Right atrium auricular region (tissue), 2 donors: ENCODE data around the gene LTBP2. TPM values are rescaled to one million over a fixed set of nuclear protein-coding genes. Genes with fewer than 3 reads are reported as not detected.

Experiments
- DNase-seq: peaks from one replicate; pipeline ENCODE4 v3.0.0-alpha.2; 2019; ENCODE audit warnings: low spot score
- H3K27ac ChIP-seq, 2 donors: fragments of 200-600 bp; sonication (generic); 1 replicate in 1 of 2; 2 replicates in 1 of 2; pipeline ENCODE4 v1.5.1; 2016 to 2019
- H3K27me3 ChIP-seq, 2 donors: fragments of 200-600 bp; sonication (generic); one replicate each; pipeline versions ENCODE4 v1.5.1 to v1.6.0; 2017 to 2019
- H3K36me3 ChIP-seq: fragments of 200-600 bp; sonication (generic); one replicate; pipeline ENCODE4 v1.5.1; 2016
- H3K4me1 ChIP-seq, 2 donors: fragments of 200-600 bp; sonication (generic); one replicate each; pipeline versions ENCODE4 v1.5.1 to v1.6.0; 2017 to 2019
- H3K4me3 ChIP-seq, 2 donors: fragments of 200-600 bp; sonication (generic); 1 replicate in 1 of 2; 2 replicates in 1 of 2; pipeline ENCODE4 v1.5.1; 2017 to 2019; ENCODE audit warnings: mild to moderate bottlenecking in 1 of 2, moderate library complexity in 1 of 2
- H3K9me3 ChIP-seq, 2 donors: fragments of 200-600 bp; sonication (generic); one replicate each; pipeline ENCODE4 v1.5.1; 2019
- CTCF ChIP-seq, 2 donors: fragments of 200-600 bp; sonication (generic); IDR thresholded peaks; one replicate each; pipeline ENCODE4 v1.5.1; 2019; ENCODE audit warnings: antibody characterized with exemption in 2 of 2
- total RNA-seq, 2 donors: library from RNA; depleted of rRNA; stranded (reverse); fragments of >200 nt; gene quantifications; one replicate each; pipeline ENCODE4 v1.1.0, GENCODE V29; 2016

LTBP2 gene
- total RNA-seq, 2 donors from 2014 or later = 32.1 to 102 TPM

DNA sequence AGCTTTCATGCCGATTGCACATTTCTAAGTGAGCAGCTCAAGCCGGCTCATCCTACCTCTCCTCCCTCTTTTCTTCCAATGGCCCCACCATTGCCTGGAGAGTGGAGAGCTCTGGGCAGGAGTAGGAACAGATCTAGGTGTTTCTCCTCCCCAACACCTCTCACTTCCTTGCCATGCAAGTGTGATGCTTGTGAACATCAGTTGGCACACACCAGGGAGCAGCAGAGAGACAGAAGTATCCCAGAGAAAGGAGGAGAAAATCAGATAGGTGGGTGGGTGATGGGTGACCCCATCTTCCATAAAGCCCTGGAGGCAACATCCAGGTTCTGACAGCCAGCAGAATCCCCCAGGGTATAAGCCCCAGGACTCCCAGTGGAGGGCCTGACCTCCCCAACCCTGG lies 146.7 kb downstream of the LTBP2 start:
- no peak for DNase-seq
- no peak overlapping the region for H3K27ac ChIP-seq
- H3K4me3 ChIP-seq = no peak overlapping the region
- H3K36me3 ChIP-seq = no peaks in the 10 kb centered on the region
- H3K27me3 ChIP-seq = no peaks in the 10 kb centered on the region
- TF ChIP-seq CTCF (IDR thresholded peaks at IDR 0.05) = no peak
- H3K4me1 ChIP-seq = peaks cover 0 to 20% of the 10 kb centered on the region in 2 donors
- H3K9me3 ChIP-seq = no peaks in the 10 kb centered on the region

DNA sequence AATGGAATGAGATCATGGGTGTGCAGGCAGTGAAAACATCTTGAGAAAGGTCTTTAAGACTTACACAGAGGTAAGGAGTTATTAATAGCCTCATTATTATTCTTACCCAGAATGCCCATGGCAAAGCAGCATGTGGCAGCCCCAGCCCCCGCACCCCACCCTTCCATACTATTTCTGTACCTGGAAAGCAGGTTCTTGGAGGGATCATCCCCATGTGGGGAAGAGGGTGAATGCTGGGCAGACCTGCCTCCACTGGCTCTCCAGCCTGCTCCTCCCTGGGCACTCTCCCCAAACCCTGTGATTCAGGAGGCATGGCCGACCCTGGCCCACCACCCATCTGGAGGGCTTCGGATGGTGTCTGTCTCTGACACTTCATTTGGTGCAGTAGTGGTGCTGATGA lies 147.3 kb downstream of the LTBP2 start:
- no peak overlapping the region for H3K4me3 ChIP-seq
- H3K27me3 ChIP-seq = no peaks in the 10 kb centered on the region
- DNase-seq = no peak
- no peak overlapping the region for H3K27ac ChIP-seq
- H3K36me3 ChIP-seq = no peaks in the 10 kb centered on the region
- no peaks in the 10 kb centered on the region for H3K9me3 ChIP-seq
- no peak for TF ChIP-seq CTCF (IDR thresholded peaks at IDR 0.05)
- peaks cover 0 to 14% of the 10 kb centered on the region in 2 donors for H3K4me1 ChIP-seq

- H3K27me3 ChIP-seq = no peaks in the 10 kb centered on the region
- no peak overlapping the region for H3K27ac ChIP-seq
- peaks cover 0 to 3% of the 10 kb centered on the region in 2 donors for H3K4me1 ChIP-seq
- H3K36me3 ChIP-seq = no peaks in the 10 kb centered on the region
- H3K4me3 ChIP-seq = no peak overlapping the region
- no peaks in the 10 kb centered on the region for H3K9me3 ChIP-seq
- TF ChIP-seq CTCF (IDR thresholded peaks at IDR 0.05) = no peak
- DNase-seq = no peak
Measured at GRCh38 chr14:74463697-74464096, 148.3 kb downstream of the LTBP2 start.

- H3K9me3 ChIP-seq = no peaks in the 10 kb centered on the region
- no peak overlapping the region for H3K27ac ChIP-seq
- peak; percentile 21 for DNase-seq
- no peaks in the 10 kb centered on the region for H3K4me1 ChIP-seq
- no peak overlapping the region for H3K4me3 ChIP-seq
- no peaks in the 10 kb centered on the region for H3K36me3 ChIP-seq
- TF ChIP-seq CTCF (IDR thresholded peaks at IDR 0.05) = no peak
- H3K27me3 ChIP-seq = no peaks in the 10 kb centered on the region
Measured at GRCh38 chr14:74462993-74463392, 149.0 kb downstream of the LTBP2 start.

GRCh38 chr14:74459976-74460375 lies 152.1 kb downstream of the LTBP2 start:
- TF ChIP-seq CTCF (IDR thresholded peaks at IDR 0.05) = no peak
- no peak overlapping the region for H3K4me3 ChIP-seq
- no peak for DNase-seq
- no peaks in the 10 kb centered on the region for H3K4me1 ChIP-seq
- H3K36me3 ChIP-seq = no peaks in the 10 kb centered on the region
- no peak overlapping the region for H3K27ac ChIP-seq
- H3K27me3 ChIP-seq = no peaks in the 10 kb centered on the region
- no peaks in the 10 kb centered on the region for H3K9me3 ChIP-seq

DNA sequence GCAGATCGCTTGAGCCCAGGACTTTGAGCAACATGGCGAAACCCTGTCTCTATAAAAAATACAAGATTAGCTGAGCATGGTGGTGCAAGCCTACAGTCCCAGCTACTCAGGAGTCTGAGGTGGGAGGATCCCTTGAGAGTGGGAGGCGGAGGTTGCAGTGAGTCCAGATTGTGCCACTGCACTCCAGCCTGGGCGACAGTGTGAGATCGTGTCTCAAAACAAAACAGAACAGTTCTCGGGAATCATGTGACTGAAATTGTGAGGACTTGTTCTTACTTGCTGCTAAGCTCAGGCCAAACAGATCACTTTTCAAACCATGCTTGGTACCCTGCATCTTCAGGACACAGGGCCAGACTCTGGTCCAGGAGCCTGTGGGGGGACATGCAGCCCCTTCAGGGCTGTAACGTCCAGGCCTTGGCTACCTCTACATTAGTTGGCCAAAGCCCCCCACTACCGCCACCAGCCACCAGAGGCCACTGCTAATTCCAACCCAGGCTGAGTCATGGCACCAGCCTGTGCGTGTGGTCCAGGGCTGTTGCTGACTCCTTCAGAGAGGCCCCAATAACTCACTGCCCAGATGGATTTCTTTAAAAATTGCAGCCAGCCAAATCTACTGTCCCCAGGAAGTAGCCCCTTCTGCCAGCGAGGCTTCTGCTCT lies 152.6 kb downstream of the LTBP2 start:
- Histone ChIP-seq H3K9me3 (no peaks in the 10 kb centered on the region), H3K36me3 (no peaks in the 10 kb centered on the region), H3K4me3 (no peak overlapping the region), H3K4me1 (no peaks in the 10 kb centered on the region), H3K27me3 (no peaks in the 10 kb centered on the region), H3K27ac (no peak overlapping the region)
- peak; percentile 57 for DNase-seq
- peak; percentile 15 to 63 for TF ChIP-seq CTCF (IDR thresholded peaks at IDR 0.05)
